ENCODE results near the gene SYT2.
A peak's percentile ranks its signal among the peaks of the same experiment; 100 is the strongest.

SYT2 gene

GRCh38 chr1:202659974-202660373, 50.3 kb downstream of the SYT2 start:
- DNase-seq (ENCODE audit: extremely low read depth, low read depth), result no peak
- TF ChIP-seq, protein P1, sequence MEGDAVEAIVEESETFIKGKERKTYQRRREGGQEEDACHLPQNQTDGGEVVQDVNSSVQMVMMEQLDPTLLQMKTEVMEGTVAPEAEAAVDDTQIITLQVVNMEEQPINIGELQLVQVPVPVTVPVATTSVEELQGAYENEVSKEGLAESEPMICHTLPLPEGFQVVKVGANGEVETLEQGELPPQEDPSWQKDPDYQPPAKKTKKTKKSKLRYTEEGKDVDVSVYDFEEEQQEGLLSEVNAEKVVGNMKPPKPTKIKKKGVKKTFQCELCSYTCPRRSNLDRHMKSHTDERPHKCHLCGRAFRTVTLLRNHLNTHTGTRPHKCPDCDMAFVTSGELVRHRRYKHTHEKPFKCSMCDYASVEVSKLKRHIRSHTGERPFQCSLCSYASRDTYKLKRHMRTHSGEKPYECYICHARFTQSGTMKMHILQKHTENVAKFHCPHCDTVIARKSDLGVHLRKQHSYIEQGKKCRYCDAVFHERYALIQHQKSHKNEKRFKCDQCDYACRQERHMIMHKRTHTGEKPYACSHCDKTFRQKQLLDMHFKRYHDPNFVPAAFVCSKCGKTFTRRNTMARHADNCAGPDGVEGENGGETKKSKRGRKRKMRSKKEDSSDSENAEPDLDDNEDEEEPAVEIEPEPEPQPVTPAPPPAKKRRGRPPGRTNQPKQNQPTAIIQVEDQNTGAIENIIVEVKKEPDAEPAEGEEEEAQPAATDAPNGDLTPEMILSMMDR (IDR thresholded peaks at IDR 0.05; ENCODE audit: low read depth, low read length), result no peak

- DNase-seq (ENCODE audit: extremely low read depth, low read depth), result no peak
- TF ChIP-seq, protein P1 (IDR thresholded peaks at IDR 0.05; ENCODE audit: low read depth, low read length), result no peak
Observed at GRCh38 chr1:202659541-202659940, 50.7 kb downstream of the SYT2 start.

DNA sequence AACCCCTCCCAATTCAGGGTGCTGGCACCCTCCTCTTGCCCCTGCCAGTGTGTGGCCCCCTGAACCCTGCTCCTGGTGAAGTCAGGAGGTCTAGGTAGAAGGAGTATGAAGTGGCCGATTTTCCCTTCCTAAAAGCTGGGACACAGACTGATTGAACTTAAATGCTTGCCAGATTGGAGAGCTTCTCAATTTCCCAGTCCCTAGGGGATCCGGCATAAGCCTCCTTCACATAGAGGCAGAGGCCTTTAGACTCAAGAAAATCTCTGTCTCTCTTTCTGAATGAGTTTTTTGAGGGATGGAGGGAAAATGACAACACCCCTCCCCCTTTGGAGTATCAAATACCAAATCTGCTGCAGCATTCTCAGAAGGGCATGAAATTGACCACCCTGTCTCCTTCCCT, 51.5 kb downstream of the SYT2 start:
- TF ChIP-seq, protein P1 (IDR thresholded peaks at IDR 0.05; ENCODE audit: low read depth, low read length), result no peak
- DNase-seq (ENCODE audit: extremely low read depth, low read depth), result no peak

DNA sequence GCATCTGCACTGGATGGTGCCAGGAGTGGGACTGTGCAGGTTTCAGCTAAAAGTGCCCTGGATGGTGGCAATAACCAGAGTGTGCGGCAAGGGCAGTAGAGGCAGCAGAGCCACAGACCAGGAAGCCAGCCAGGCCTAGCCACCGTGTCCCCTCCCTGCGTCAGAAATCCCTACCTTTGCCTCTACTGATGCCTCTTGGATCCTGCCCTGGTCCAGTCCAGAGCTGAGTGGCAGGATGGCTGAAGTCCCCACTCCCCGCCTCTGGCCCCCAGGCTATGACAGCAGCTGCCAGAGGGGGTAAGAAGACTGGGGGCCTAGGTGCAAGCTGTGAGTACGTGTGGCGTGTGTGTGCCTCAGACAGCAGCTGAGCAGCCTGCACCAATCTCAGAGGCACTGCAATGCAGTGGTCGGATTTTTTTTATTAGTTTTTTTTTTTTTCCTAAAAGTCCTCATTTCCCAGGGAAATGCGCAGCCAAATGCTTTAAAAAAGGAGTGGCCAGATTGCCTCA, 51.9 kb downstream of the SYT2 start:
- TF ChIP-seq, protein P1 (IDR thresholded peaks at IDR 0.05; ENCODE audit: low read depth, low read length), result no peak
- DNase-seq (ENCODE audit: extremely low read depth, low read depth), result no peak

DNA sequence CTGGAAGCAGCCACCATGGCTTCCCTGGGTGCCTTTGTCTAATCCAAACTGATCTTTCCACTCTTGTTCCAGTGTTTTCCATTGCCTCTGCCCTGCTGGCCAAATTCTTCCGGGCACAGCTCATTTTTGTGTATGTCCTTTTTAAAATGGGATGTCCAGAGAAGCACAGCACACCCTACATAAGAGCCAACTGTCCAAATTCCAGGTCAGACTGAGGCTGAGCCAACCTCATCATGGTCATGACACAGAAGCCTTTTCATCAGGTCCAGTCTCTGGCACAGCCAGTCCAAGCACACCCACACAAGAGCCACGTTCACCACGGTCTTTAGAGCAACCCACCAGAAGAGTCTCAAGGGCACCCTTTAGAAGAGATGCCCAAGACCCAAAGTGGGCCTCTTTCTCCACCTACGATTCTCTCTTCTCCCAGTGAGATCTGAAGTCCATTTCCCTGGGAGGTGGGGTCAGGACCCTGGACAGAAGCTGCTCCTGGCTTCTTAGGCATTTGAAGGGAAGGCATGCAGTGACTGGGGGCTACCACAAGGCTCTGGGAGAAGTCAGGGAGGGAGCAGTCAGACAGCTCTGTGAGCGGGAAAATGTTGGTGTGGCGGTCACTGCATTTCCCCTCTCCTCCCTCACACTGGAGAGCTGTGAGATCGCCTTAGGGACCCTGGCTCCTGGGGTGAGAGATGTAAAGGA, 53.2 kb downstream of the SYT2 start:
- no peak for DNase-seq (ENCODE audit: extremely low read depth, low read depth)
- TF ChIP-seq, protein P1 (IDR thresholded peaks at IDR 0.05; ENCODE audit: low read depth, low read length), result no peak; the same call in 1 of the 2 replicates

DNA sequence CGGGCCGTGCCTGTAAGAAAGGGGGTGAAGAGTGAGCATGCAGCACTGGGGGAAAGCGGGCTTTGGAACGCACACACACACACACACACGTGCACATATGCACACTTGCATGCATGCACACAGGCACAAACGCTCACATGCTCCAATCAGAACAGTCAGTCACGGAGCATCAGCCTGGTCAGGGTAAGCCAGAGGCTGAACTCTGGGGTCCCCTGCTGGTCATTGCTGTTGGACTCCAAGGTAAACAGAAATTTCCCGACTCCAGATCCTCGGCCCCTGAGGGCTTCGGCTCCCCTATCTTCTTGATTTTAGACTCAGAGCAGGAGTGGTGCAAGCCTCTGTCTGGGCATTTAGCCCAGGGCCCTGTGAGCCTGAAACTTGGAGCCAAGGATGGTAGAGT, 54.2 kb downstream of the SYT2 start:
- TF ChIP-seq, protein P1 (IDR thresholded peaks at IDR 0.05; ENCODE audit: low read depth, low read length), result peak; percentile 1; the same call in 1 of the 2 replicates
- DNase-seq (ENCODE audit: extremely low read depth, low read depth), result no peak

GRCh38 chr1:202654079-202654478, 56.2 kb downstream of the SYT2 start:
- TF ChIP-seq, protein P1 (IDR thresholded peaks at IDR 0.05; ENCODE audit: low read depth, low read length), result no peak
- no peak for DNase-seq (ENCODE audit: extremely low read depth, low read depth)
